AG04449 (cell line): Measurements from ENCODE around the gene MARK4.
A peak's percentile ranks its signal among the peaks of the same experiment; 100 is the strongest.

ENCODE experiments used
- CTCF ChIA-PET: fragments of 350-600 bp; formaldehyde crosslinking; extraction: SDS; loops from one replicate; lab custom pipeline; 2021; ENCODE audit warnings: antibody characterized with exemption; lab: Yijun Ruan, JAX
- POLR2A ChIA-PET: fragments of 400-600, 350-600 bp; formaldehyde crosslinking; extraction: SDS; loops from one replicate; lab custom pipeline; 2020; ENCODE audit warnings: antibody characterized with exemption, inconsistent platforms; lab: Yijun Ruan, JAX
- DNase-seq: peaks from one replicate; pipeline ENCODE4 v3.0.0-alpha.2; 2010; ENCODE audit warnings: low read depth, low spot score
- H3K4me3 ChIP-seq: 2 replicates; pipeline ENCODE4 v1.5.1; 2011; ENCODE audit warnings: low read depth, mild to moderate bottlenecking, control low read depth, low read length
- CTCF ChIP-seq: IDR thresholded peaks from one replicate; pipeline ENCODE4 v1.5.1; 2011; ENCODE audit warnings: mild to moderate bottlenecking, moderate library complexity, low read length, control low read depth, inconsistent platforms; ENCODE audit not compliant: insufficient read depth; ENCODE audit errors: missing control alignments

The MARK4 gene

DNA sequence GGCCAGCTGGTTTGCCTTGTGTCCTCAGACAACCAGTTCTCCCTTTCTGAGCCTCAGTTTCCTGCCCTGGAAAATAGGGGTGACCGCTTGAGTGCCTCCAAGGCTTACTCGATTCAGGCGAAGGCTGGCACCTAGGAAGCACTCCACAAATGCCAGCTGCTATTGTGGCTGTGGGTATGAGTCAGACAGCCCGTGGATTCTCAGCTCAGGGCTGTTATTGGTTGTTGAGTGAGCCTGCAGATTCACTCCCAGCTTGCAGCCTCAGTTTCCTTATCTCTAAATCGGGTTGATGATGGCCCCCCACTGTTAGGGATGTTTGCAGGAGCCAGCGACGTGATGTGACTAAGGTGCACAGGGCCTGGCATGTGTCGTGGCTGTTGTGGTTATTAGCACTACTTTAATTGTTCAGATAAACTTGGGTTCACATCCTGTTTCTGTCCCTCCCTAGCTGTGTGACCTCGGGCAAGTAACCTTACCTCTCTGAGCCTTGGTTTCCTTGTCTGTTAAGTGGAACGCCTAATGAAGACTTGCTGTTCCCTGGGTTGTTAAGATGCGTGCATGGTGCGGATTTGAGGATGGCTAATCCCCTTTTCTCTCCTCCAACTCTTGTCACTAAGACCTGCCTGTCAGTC lies 2.4 kb downstream of the MARK4 start:
- POLR2A ChIA-PET = no interaction called here
- CTCF ChIA-PET = interaction anchor here (1.0 to 1.3 kb wide), 4 partner anchors 36 to 264 kb away, joined by 3 to 6 read pairs (median 3); no protein-coding TSS in a partner anchor
- peak overlapping the region; percentile 78 for H3K4me3 ChIP-seq
- DNase-seq = no peak
- no peak for TF ChIP-seq CTCF

- H3K4me3 ChIP-seq = no peak overlapping the region
- no peak for DNase-seq
- ChIA-PET POLR2A (no interaction called here), CTCF (interaction anchor here (0.8 to 1.1 kb wide), 3 partner anchors 16 to 265 kb away, joined by 3 read pairs; no protein-coding TSS in a partner anchor)
- no peak for TF ChIP-seq CTCF
These were observed 3.0 kb downstream of the MARK4 start for GRCh38 chr19:45254044-45254531.

DNA sequence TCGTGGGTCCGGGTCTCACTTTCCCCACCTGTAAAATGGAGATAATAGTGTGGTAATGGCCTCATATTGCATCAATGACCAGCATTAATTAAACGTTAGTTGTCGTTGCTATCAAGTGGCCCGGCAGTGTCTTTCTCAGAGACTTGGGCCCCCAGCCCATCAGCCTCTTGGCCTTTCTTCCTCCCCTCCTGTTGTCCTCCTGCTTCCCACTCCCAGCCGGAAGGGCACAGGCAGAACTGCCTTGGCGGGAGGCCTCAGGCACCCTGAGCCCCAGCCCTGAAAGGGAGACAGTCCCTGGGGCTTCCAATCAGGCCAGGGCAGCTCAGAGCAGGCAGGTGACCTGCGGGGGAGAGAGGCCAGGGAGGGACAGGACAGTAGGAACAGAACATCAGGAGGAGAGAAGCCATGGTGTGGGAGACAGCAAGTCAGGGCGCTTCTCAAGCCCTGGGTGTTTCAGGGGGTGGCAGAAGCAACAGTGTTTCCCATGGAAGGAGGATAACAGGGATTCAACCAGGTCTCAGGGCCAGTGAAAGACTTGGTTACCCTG lies 4.6 kb downstream of the MARK4 start:
- no peak overlapping the region for H3K4me3 ChIP-seq
- POLR2A ChIA-PET = no interaction called here
- CTCF ChIA-PET = interaction anchor here (1.1 kb wide), 1 partner anchor 184 kb away, joined by 3 read pairs; no protein-coding TSS in a partner anchor
- DNase-seq = no peak
- no peak for TF ChIP-seq CTCF

DNA sequence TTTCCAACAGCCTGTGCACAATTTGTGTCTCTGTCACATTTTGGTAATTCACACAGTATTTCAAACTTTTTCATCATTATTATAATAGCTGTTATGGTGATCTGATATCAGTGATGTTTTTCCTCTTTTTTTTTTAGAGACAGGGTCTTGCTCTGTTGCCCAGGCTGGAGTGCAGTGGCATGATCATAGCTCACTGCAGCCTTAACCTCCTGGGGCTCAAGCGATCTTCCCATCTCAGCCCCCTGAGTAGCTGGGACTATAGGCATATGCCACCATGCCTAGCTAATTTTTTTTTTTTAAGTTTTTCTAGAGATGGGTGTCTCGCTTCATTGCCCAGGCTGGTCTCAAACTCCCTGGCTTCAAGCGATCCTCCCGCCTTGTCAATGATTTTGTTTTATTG lies 5.8 kb downstream of the MARK4 start:
- POLR2A ChIA-PET = no interaction called here
- CTCF ChIA-PET = interaction anchor here (1.0 kb wide), 1 partner anchor 82 kb away, joined by 4 read pairs; no protein-coding TSS in a partner anchor
- no peak for DNase-seq
- no peak for TF ChIP-seq CTCF
- no peak overlapping the region for H3K4me3 ChIP-seq

- no peak for DNase-seq
- no peak for TF ChIP-seq CTCF
- CTCF ChIA-PET = interaction anchor here (1.2 to 2.4 kb wide), 2 partner anchors 9 to 59 kb away, joined by 4 to 13 read pairs; no protein-coding TSS in a partner anchor
- POLR2A ChIA-PET = no interaction called here
- H3K4me3 ChIP-seq = no peak overlapping the region
These were observed 7.8 kb downstream of the MARK4 start for GRCh38 chr19:45258862-45259261.

DNA sequence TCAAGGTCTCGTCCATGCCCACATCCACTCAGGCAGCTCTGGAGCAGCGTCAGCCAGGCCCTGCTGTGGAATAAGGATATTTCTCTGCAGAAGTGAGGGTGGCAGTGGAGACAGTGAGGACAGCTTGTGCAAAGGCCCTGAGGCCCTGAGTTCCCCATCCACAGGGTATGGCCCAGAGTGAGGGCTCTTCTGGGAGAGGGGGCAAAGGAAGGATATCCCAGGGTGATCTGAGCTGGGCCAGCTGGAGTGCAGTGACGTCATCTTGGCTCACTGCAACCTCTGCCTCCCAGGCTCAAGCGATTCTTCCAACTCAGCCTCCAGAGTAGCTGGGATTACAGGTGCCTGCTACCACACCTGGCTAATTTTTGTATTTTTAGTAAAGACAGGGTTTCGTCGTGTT lies 11.5 kb downstream of the MARK4 start:
- no peak for TF ChIP-seq CTCF
- no peak for DNase-seq
- ChIA-PET POLR2A (no interaction called here), CTCF (interaction anchor here (1.1 to 1.2 kb wide), 2 partner anchors 13 to 76 kb away, joined by 3 to 5 read pairs; no protein-coding TSS in a partner anchor)
- no peak overlapping the region for H3K4me3 ChIP-seq
